ENCODE measurements around the gene RYR3.

DNA sequence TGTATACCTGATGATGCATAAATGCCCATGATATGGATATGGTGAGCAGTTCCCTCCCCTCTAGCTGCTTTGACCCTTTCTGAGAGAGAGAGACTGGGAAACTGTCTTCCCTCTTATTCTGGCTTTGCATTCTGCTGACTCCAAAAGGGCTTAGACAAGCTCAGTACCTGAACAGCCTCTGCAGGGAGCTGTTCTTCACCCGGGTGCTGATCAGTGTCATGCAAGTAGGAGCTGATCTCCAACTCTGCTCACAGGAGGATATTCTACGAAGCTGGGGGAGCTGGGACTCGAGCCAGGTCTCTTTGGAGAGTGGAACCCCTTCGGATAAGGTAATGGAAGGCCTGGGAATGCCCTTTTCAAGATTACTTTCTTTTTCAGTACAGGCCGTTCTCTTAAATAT, 237.1 kb downstream of the RYR3 start:
- TF ChIP-seq, protein P1, sequence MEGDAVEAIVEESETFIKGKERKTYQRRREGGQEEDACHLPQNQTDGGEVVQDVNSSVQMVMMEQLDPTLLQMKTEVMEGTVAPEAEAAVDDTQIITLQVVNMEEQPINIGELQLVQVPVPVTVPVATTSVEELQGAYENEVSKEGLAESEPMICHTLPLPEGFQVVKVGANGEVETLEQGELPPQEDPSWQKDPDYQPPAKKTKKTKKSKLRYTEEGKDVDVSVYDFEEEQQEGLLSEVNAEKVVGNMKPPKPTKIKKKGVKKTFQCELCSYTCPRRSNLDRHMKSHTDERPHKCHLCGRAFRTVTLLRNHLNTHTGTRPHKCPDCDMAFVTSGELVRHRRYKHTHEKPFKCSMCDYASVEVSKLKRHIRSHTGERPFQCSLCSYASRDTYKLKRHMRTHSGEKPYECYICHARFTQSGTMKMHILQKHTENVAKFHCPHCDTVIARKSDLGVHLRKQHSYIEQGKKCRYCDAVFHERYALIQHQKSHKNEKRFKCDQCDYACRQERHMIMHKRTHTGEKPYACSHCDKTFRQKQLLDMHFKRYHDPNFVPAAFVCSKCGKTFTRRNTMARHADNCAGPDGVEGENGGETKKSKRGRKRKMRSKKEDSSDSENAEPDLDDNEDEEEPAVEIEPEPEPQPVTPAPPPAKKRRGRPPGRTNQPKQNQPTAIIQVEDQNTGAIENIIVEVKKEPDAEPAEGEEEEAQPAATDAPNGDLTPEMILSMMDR (IDR thresholded peaks at IDR 0.05) = no peak
- TF ChIP-seq POLR2A (IDR thresholded peaks at IDR 0.05) = no peak
